GM21619 (cell line): ENCODE data around the gene PRKAR2B.
"Not testable (repeated sequence)": the region's sequence is repeated elsewhere in the genome, so short reads cannot be mapped to it uniquely, and the experiment has no call there.

Experiments
- ATAC-seq: cut with Tn5 transposase; IDR thresholded peaks from one replicate; pipeline ENCODE4 v1.9.1; 2021; ENCODE audit not compliant: unreplicated experiment

PRKAR2B gene

GRCh38 chr7:107076781-107077698, 32.5 kb downstream of the PRKAR2B start:
- no peak for ATAC-seq

- no peak for ATAC-seq
Observed at GRCh38 chr7:107077699-107078516, 33.4 kb downstream of the PRKAR2B start.

- no peak for ATAC-seq
Observed at GRCh38 chr7:107078517-107078966, 34.0 kb downstream of the PRKAR2B start.

- no peak for ATAC-seq
Observed at GRCh38 chr7:107079212-107079940, 34.9 kb downstream of the PRKAR2B start.

- ATAC-seq: no peak
Observed at GRCh38 chr7:107080099-107080505, 35.6 kb downstream of the PRKAR2B start.

- no peak for ATAC-seq
Observed at GRCh38 chr7:107080533-107080932, 36.0 kb downstream of the PRKAR2B start.

- no peak for ATAC-seq
Observed at GRCh38 chr7:107085180-107085579, 40.7 kb downstream of the PRKAR2B start.

GRCh38 chr7:107089627-107090026, 45.1 kb downstream of the PRKAR2B start:
- ATAC-seq: no peak

GRCh38 chr7:107090457-107090856, 46.0 kb downstream of the PRKAR2B start:
- no peak for ATAC-seq

GRCh38 chr7:107091306-107091705, 46.8 kb downstream of the PRKAR2B start:
- ATAC-seq: no peak

- not testable (repeated sequence) for ATAC-seq
Observed at GRCh38 chr7:107093671-107094070, 49.2 kb downstream of the PRKAR2B start.

- ATAC-seq: not testable (repeated sequence)
Observed at GRCh38 chr7:107099154-107099553, 54.6 kb downstream of the PRKAR2B start.

- ATAC-seq: no peak
Observed at GRCh38 chr7:107100824-107101223, 56.3 kb downstream of the PRKAR2B start.

- ATAC-seq: no peak
Observed at GRCh38 chr7:107103369-107103768, 58.9 kb downstream of the PRKAR2B start.

- ATAC-seq: no peak
Observed at GRCh38 chr7:107104801-107105200, 60.3 kb downstream of the PRKAR2B start.

GRCh38 chr7:107105591-107106245, 61.2 kb downstream of the PRKAR2B start:
- ATAC-seq: no peak

- no peak for ATAC-seq
Observed at GRCh38 chr7:107108793-107109371, 64.4 kb downstream of the PRKAR2B start.

- ATAC-seq: no peak
Observed at GRCh38 chr7:107109955-107110354, 65.5 kb downstream of the PRKAR2B start.

- no peak for ATAC-seq
Observed at GRCh38 chr7:107111196-107111595, 66.7 kb downstream of the PRKAR2B start.

- no peak for ATAC-seq
Observed at GRCh38 chr7:107113866-107114265, 69.4 kb downstream of the PRKAR2B start.
